GM19468 (cell line): ENCODE results near the gene LINC00305.

Experiments
- ATAC-seq: cut with Tn5 transposase; IDR thresholded peaks from one replicate; pipeline ENCODE4 v1.9.1; 2021; ENCODE audit warnings: mild to moderate bottlenecking, moderate library complexity, moderate number of reproducible peaks; ENCODE audit not compliant: unreplicated experiment; ENCODE audit errors: extremely low read depth

LINC00305 gene

DNA sequence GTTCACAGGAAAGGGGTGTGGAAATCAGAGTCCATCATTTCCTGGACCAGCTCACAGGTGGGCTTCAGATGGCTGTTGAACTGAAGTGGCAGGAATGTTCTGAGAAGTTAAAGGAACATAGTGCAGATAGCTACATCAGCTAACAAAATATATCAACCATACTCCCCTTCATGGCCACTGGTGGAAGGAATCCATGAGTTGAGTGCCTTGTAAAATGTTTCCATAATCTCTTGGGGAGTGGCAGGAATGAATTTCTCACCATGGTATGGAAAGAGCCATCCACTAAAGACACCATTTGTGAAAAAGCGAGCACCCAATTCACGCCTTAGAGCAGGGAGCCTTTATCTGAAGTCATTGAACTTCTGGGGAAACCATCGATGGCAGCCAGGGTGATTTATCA, at the start of gene LINC00305:
LINC00305 (minus strand) TSS at position 101 of the 400 bp plus-strand sequence.
- ATAC-seq: no peak

GRCh38 chr18:64191069-64191468, 42.2 kb upstream of the LINC00305 start:
- no peak for ATAC-seq

DNA sequence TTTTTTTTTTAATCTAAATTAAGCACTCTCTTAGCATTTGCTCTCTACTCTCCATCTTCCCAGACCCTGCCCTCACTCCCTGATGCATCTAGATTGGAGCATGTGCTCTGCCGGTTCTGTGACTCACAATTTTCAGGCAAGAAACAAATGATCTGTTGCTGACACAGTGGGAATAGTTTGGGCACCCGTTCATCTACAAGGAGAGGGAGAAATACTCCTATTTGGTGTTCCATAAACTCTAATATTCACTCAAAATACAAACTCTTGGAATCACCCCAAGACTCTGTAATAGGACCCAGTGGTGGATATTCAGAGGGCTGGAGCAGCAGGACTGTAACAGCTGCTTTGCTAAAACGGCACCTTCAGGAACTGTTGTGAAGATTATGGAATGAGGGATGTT, 37.1 kb upstream of the LINC00305 start:
- ATAC-seq: no peak

- no peak for ATAC-seq
These were observed 34.8 kb upstream of the LINC00305 start for GRCh38 chr18:64183665-64184064.

DNA sequence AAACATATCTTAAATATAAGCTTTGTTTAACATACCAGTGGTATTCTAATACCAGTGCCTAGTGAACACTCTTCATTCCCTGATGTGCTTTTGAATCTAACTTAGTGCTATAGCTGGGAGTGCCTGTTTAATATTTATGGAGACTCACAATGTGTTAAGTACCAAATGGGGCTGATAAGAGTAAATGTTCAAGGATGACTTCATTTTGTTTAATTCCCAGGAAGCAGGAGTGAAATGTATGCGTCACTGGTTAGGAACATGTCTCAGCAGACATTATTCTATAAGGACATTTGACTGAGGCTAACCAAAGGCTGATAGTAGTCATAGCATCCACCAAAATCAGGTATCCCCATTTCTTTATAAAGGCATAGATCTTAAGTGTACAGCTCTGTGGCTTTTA, 31.7 kb upstream of the LINC00305 start:
- no peak for ATAC-seq

- no peak for ATAC-seq
These were observed 31.3 kb upstream of the LINC00305 start for GRCh38 chr18:64180171-64180570.

- ATAC-seq: no peak
These were observed 30.7 kb upstream of the LINC00305 start for GRCh38 chr18:64179556-64180080.

- ATAC-seq: no peak
These were observed 30.0 kb upstream of the LINC00305 start for GRCh38 chr18:64178860-64179259.

GRCh38 chr18:64175432-64175831, 26.5 kb upstream of the LINC00305 start:
- ATAC-seq: no peak

DNA sequence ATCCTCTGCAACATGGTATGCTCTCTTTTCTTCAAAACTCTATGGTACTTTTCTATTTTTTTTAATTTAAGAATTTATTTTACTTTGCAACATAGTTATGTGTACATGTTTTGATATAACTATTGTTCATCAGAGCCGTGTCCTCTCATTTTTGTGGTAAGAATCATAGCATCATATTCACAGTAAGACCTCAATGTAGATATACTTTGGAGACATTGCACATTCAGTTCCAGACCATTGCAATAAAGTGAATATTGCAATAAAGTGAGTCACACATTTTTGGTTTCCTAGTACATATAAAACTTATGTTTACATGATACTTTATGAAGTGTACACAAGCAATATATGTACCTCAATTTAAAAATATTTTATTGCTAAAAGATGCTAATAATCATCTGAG, 22.7 kb upstream of the LINC00305 start:
- ATAC-seq: no peak

- no peak for ATAC-seq
These were observed 18.6 kb upstream of the LINC00305 start for GRCh38 chr18:64167408-64167925.

- no peak for ATAC-seq
These were observed 17.0 kb upstream of the LINC00305 start for GRCh38 chr18:64165906-64166305.

- no peak for ATAC-seq
These were observed 16.0 kb upstream of the LINC00305 start for GRCh38 chr18:64164883-64165282.

- no peak for ATAC-seq
These were observed 1.1 kb upstream of the LINC00305 start for GRCh38 chr18:64149916-64150438.

- no peak for ATAC-seq
These were observed 6.0 kb downstream of the LINC00305 start for GRCh38 chr18:64142904-64143303.

- ATAC-seq: no peak
These were observed 11.0 kb downstream of the LINC00305 start for GRCh38 chr18:64137914-64138313.

DNA sequence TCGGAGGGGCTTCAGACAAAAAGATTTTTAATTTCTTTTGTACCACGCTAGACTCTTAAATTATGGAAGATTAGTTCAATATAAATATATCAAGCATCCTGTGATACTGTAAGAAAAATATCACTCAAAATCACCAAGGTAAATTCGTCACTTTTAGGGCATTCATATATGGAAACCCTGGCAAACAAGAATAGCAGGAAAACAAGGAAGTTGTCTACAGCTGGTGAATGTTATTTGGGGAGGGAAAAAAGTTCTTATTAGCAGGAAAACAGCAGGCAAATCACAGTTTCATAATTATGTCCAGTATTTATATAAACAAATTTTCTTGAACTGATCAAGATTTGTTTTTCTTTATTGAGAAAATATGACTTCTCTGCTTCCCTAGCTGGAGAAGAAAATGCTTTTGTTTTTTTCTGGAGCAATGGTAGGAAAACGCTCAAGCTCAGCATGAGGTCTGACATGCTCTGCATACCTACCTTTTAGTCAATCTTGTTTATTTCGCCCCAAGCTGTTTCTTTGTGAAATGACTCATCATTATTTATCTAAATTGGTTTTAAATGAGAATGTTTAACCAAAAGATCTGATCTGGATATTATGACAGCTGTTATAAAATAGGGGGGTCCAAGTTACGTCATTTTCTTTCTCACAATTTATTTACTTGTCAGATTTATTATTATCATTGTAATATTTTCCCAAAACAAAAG, 14.7 kb downstream of the LINC00305 start:
- no peak for ATAC-seq

DNA sequence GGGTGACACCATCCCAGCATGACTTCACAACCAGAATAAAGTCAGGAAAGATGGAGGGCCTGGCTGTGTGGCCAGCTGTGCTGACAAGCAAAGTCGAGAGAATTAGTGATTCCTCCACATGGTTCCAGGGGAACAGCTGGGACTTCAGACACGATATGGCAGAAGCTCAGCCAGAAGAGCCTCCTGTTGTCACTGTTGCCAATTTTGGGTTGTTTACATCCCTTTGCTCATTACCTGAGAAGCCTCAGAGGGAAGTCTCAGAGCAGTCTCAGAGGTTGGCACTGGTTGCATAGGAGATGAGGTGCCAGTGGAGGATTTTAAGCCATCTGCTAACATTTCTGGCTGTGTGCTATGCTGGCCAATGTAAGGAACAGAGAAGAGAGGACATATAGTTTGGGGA, 16.0 kb downstream of the LINC00305 start:
- no peak for ATAC-seq

- ATAC-seq: no peak
These were observed 17.6 kb downstream of the LINC00305 start for GRCh38 chr18:64131314-64131713.

GRCh38 chr18:64127172-64127571, 21.7 kb downstream of the LINC00305 start:
- peak; percentile 80 for ATAC-seq

GRCh38 chr18:64119916-64120315, 29.0 kb downstream of the LINC00305 start:
- no peak for ATAC-seq

GRCh38 chr18:64118406-64118805, 30.5 kb downstream of the LINC00305 start:
- no peak for ATAC-seq
